ENCODE results near the gene FBXO28.

Gene FBXO28

DNA sequence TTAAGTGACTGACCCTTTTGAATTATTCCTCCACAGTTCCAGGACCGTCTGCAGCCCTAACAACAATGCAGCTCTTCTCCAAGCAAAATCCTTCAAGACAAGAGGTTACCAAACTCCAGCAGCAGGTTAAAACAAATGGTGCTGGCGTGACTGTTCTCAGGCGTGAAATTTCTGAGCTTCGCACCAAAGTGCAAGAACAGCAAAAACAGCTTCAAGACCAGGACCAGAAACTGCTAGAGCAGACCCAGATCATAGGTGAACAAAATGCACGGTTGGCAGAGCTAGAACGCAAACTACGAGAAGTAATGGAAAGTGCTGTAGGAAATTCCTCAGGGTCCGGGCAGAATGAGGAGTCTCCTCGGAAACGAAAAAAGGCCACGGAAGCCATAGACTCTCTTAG is 43.4 kb downstream of the FBXO28 start:
- no peak for DNase-seq (ENCODE audit: low spot score)

DNA sequence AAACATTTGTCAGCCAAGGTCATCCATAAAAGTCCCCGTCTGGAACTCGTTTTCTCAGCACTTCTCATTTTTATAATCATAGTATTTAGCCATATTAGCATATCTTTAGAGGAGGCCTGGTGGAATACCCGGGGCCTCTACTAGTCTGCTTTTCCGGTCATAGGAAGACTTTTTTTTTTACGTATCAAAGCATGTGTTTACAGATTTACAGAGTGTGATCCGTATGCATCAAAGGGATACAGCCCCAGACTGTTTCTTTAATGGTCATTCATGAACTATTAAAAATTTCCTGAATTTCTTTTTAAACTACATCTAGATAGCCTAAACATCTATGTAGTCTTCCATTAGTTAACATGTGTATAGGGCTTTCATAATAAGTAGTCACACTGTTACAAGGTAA is 45.6 kb downstream of the FBXO28 start:
- DNase-seq (ENCODE audit: low spot score), result no peak

DNA sequence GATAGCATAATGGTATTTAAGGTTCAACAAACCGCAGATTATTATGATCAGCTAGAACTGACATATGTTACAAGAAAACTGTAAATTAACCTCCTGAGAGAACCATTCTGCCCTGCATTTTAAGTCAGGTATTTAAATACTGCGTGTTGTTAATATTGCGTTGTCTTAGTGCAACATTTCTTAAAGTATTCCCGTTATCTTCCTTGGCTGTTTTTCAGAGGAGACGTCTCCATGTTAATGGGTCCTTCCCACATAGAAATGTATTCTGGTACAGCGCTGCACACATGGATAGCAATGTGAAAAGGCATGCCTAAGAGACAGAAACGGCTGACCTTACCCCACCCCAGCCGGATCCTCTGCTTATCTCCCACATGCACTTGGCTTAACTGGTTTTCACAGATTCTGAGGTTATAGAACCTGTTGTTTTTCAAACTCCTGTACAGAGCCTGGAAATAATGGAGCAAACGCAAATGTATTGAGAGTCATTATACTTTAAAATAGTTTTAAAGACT is 46.3 kb downstream of the FBXO28 start:
- no peak for DNase-seq (ENCODE audit: low spot score)

DNA sequence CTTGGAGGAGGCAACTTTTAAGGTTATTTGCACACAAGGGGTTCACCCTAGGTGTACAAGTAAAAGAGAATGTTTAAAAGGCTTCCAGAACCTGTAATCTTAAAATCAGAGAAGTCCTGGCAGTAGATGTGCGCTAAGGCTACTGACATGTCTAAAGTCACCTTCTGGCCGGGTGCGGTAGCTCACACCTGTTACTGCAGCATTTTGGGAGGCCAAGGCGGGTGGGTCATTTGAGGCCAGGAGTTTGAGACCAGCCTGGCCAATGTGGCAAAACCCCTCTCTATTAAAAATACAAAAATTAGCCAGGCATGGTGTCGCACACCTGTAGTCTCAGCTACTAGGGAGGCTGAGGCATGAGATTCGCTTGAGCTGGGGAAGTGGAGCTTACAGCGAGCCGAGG is 48.9 kb downstream of the FBXO28 start:
- no peak for DNase-seq (ENCODE audit: low spot score)

DNA sequence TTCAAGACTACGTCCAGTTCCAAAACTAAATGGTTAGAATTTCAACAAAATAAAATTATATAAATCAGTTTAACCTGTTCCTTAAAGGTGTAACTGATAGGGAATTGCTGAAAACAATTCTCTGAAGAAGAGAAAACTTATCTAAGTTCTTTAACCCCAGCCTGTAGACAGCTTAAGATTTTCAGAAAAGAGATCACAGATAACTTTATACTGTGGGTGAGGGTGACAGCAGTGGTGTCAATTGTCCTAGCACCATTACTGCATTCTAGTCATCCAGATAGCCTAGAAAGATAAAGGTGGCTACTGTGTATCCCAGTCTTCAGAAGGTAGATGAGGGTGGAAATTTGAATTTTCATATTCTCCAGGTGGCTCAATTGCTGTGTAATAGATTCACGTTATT is 49.4 kb downstream of the FBXO28 start:
- no peak for DNase-seq (ENCODE audit: low spot score)

DNA sequence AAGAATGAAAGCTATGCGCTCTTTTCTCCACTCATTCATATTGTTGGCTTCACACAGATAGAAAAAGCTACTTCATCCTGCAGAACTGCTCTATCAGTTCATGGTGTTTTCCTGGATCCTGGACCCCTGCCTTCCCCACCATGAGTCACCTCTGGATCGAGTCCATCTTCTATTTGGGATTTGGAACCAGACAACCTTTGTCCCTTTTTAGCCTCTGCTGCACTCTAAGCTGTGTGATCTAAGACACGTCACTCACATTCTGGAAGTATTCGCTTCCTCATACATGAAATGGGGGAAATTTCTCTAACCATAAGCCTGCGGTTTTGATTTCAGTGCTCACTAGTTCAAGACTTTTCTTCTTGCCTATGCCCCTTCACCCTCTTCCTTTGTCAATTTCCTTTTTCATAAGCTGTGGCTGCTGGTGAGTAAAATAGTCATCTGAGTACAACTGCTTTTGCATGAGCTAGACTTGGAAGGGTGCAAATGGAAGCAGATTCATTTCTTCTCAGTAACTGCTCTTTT is 55.0 kb downstream of the FBXO28 start:
- DNase-seq (ENCODE audit: low spot score), result no peak

DNA sequence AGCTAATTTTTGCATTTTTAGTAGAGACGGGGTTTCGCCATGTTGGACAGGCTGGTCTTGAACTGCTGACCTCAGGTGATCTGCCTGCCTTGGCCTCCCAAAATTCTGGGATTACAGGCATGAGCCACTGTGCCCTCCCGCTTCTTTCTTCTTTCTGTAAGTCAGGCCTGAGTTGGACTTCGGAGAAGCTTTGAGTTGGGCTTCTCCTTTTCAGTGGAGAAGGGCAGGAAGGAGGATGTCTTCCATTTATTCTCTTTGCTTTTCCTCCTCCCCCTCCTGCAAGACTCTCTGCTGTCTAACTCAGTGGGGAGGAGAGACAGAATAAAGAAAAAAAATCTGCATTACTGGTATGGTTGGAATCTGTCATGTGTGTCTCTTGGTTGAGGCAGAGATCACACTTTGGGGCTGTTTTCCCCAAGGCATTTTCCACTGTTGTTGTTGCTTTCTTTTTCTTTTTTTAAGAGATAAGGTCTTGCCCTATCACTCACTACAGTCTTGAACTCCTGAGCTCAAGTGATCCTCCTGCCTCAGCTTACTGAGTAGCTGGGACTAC is 55.9 kb downstream of the FBXO28 start:
- DNase-seq (ENCODE audit: low spot score), result no peak

DNA sequence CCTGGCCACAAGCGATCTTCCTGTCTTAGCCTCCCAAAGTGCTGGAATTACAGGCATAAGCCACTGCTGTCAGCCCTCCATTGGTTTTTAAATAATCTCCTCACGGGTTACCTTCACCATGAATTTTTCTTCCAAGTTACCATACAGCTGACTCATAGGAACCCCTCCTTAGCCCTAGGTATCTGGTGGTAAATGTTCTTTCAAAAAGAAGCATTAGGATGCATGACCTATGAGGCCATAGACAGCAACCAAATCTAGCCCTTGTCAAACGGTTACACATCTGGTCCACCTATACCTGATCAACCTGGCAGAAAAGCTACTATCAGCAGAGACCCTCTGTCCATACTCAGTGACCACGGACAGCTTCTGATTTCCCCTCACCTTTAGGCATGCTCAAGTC is 56.4 kb downstream of the FBXO28 start:
- DNase-seq (ENCODE audit: low spot score), result no peak

DNA sequence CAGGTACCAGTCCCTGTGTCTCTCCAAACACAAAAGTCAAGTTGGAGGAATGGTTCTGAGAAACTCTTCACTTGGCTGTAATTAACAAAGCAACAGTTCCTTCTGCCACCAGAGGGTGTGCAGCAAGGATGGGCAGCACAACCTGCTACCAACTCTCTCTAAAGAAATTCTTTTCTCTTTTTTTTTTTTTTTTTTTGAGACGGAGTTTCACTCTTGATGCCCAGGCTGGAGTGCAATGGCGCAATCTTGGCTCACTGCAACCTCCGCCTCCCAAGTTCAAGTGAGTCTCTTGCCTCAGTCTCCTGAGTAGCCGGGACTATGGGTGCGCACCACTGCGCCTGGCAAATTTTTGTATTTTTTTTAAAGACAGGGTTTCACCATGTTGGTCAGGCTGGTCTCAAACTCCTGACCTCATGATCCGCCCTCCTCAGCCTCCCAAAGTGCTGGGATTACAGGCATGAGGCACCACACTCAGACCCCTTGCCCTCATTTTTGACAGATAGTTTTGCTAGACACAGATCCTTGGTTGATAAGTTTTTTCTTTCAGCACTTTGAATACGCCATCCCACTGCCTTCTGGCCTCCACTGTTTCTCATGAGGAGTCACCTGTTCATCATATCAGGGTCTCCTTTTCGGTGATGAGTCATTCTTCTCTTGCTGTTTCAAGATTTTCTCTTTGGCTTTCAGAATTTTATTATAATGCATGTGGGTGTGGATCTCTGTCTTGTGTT is 57.0 kb downstream of the FBXO28 start:
- DNase-seq (ENCODE audit: low spot score), result peak; percentile 61

DNA sequence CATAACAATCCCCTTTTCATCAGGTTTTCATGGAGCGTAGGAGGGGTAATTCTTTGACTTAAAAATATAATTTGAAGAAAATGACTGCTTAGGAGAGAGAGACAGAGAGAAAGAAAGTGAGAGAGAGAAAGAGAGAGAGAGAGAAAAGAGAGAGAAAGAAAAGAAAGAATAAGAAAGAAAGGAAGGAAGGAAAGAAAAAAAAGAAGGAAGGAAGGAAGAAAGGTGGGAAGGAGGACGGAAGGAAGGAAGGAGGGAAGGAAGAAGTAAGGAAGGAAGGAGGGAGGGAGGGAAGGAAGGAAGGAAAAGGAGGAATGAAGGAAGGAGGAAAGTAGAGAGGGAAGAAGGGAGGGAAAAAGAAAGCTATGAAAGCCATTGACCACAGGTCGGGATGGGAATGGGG is 58.3 kb downstream of the FBXO28 start:
- DNase-seq (ENCODE audit: low spot score), result no peak

DNA sequence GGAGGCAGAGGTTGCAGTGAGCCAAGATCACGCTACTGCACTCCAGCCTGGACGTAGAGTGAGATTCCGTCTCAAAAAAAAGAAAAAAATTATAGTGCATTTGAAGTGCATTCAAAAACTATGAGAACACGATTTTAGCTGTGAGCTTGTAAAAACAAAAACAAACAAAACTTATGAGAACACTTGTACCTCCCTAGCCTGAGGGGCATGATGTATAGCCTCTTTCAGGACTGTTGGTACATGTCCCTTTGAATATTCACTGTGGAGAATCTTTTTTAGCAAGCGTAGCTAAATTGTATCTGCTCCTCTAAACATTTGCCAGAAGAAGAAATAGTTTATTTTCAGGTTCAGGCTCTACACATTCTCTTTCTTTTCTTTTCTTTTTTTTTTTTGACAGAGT is 59.6 kb downstream of the FBXO28 start:
- no peak for DNase-seq (ENCODE audit: low spot score)

DNA sequence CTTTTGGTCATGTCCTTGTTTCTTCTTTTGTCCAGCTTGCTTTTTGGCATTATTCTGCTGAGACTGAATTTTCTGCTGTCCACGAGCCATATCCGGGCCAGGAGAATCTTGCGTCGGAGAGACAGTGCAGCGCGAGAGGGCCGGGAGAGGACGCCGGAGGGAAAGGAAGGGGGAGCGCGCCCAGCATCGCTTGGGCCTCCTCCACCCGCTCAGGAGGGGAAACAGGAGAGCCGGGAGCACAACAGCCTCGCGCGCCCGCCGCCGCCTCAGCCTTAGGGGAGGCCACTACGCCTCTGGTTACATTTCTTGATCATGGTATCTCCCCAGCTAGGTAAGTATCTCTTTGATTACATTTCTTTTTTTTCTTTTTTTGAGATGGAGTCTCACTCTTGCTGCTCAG is 61.7 kb downstream of the FBXO28 start:
- DNase-seq (ENCODE audit: low spot score), result no peak

DNA sequence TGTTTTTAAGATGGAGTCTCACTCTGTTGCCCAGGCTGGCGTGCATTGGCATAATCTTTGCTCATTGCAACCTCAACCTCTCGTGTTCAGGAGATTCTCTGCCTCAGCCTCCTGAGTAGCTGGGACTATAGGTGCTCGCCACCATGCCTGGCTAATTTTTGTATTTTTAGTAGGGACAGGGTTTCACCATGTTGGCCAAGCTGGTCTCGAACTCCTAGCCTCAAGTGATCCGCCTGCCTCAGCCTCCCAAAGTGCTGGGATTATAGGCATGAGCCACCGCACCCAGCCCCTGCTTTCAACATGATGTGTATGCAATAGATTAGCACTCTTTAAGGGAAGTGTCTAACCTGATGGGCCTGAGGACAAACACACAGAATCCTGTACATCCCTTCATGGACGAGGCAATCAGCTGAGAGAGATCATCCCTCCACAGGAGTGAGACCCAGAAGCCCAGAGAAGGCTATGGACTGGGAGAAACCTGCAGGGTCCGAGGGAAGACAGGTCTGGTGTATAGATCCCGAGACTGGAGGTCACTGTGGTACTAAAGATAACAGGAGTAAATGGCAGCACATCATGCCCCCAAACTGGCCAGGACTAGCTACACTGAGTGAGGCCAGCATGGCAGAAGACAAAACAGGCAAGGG is 63.6 kb downstream of the FBXO28 start:
- DNase-seq (ENCODE audit: low spot score), result no peak

DNA sequence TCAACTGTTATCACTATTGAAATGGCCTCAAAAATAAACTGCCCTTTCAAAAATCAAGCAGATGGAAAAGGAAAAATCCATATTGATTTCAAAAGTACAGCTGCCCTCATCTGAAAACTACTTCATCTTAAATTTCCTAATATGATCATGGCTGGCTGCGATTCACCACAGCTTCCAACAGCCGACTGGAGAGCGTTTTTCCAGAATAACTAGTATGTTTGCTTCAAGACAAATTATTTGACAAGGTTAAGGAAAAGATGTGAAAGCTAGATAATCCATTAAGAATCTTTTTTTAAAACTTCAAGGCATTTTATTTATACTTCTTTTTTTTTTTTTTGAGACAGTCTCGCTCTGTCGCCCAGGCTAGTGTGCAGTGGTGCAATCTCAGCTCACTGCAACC is 65.0 kb downstream of the FBXO28 start:
- no peak for DNase-seq (ENCODE audit: low spot score)

DNA sequence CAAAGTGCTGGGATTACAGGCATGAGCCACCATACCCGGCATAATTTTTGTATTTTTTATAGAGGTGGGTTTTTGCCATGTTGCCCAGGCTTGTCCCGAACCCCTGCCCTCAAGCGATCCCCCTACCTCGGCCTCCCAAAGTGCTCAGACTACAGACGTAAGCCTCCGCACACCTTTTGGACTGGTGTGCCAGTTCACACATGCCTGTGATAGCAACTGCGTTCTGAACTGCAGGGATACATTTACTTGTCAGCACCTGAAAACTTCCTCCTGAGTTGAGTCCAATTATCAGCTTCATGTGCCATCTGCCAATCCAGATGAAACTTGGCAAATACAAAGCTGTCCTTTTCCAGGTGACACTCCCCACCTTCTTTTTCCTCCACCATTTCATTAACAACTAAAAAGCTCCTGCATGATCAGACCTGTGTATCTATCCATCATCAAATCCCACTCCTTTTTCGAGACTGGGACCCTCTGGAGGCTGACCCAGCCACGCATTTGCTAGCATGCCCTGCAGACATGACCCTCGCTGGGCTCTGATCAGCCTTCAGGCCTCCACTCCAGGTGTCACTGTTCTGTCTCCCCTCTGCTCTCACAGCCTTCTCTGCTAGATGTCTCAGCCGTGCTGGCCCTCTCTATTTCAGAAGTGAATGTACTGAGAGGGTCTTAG is 67.0 kb downstream of the FBXO28 start:
- DNase-seq (ENCODE audit: low spot score), result no peak

DNA sequence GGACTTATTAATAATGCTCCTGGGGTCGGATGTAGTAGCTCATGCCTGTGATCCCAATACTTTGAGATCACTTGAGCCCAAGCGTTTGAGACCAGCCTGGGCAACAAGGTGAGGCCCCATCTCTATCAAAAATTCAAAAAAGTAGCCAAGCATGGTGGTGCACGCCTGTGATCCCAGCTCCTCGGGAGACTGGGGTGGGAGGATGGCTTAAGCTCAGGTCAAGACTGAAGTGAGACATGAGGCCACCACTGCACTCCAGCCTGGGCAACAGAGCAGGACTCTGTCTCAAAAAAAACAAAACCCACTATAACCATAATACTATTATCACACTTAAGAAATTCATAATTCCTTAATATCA is 67.5 kb downstream of the FBXO28 start:
- no peak for DNase-seq (ENCODE audit: low spot score)

DNA sequence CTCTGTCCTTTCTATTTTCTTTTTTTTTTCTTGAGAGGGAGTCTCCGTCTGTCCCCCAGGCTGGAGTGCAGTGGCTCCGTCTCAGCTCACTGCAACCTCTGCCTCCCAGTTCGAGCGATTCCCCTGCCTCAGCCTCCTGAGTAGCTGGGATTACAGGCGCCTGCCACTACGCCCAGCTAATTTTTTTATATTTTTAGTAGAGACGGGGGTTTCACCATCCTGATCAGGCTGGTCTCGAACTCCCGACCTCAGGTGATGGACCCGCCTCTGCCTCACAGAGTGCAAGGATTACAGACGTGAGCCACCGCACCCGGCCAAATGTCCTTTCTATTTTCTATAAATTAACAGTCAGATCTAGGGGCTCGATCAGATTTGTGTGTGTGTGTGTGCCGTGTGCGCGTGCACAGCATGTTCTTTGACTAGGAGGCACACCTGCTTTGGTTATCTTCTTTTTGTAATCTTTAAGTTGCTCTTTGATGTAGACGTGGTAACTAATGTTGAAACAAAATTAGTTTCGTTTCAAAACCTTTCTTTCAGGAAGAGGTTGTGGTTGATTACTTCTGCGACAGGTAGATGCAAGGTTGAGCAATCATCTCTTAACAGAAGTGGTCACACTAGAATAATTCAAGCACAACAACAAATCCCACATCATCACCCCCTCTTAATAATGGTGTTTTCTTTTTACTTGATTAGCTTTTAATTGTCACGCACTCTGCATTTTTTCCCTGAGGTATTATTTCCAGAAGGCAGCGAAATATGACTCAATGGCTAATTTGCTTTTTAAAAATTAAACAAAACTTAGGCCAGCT is 68.3 kb downstream of the FBXO28 start:
- no peak for DNase-seq (ENCODE audit: low spot score)

DNA sequence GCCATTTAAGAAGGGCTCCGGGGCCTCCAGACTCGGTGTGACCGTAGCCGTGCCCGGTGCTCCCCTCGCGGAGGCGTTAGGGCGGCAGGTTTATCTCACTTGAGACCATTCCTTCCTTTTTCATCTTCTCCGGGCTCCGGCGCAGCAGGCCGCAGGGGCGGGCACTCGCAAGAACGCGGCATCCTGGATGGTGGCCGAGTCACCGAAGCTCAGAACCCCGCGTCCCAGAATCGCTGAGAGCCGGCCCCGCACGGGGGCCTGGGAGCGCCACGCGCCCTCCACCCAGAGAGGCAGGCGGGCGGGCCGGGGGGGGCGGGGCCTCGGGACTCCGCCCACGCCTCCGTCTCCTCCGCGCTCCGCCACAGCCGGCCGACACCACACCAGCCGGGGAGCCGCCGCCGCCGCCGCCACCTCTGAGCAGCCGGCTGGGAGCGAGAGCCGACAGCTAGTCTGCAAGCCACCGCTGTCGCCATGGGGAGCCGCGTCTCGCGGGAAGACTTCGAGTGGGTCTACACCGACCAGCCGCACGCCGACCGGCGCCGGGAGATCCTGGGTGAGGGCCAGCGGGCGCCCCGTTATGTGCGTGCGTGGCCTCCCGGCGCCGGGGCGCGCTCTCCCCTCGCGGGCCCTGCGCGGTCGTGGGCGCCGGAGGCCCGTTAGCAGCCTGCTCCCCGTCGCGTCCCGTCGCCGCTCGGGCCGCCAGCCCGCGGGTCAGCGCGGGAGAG is 69.1 kb downstream of the FBXO28 start, which contains the start of gene DEGS1:
TSS of gene DEGS1 (plus strand) at position 375 of the 725 bp plus-strand sequence. CDS start at position 472, 97 bp downstream.
- peak; percentile 100 for DNase-seq (ENCODE audit: low spot score)

DNA sequence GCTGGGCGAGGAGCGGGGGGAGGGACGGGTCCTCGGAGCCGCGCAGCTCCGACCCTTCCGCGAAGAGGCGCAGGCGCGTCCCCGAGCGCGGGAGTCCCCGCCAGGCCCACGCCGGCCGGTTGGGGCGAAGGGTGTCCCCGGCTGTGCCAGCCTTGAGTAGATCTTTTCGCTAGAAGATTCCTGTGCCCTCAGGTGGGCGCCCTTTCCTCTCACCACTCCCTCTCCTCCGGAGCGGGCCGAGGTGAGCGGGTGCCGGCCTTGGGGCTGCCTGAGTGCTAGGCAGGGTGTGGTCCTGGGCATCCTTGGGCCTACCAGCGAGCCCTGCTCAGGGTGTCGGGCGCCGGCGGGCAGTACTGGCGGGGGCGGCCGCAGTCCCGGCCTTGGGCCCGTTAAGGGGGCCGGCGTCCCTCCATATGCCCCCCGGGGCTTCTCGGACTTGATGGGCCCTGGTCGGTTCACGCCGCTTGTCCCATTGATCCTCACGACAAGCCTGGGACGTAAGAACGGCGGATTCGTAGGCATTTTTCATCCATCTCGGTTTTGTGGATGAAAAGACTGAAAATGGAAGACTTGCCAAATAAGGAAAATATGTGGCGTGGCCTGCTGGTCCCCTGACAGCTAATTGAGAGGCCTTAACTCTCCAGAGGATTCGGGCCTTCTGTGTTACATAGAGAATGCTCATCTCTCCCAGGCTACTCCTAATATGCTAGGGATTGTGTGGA is 69.8 kb downstream of the FBXO28 start:
- DNase-seq (ENCODE audit: low spot score), result peak; percentile 87

DNA sequence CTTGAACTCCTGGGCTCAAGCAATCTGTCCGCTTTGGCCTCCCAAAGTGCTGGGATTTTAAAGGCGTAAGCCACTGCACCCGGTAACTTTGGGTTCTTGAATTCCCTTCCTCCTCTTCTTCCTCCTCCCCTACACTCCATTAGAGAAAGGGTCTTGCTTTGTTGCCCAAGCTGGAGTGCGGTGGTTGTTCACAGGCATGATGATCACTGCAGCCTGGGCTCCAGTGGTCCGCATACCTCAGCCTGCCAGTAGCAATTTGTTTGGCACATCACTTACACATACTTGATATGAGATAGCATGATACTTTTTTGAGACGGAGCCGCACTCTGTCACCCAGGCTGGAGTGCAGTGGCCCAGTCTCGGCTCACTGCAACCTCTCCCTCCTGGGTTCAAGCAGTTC is 71.3 kb downstream of the FBXO28 start:
- no peak for DNase-seq (ENCODE audit: low spot score)

Measured in D341Med (cell line).